Mucosa of rectum (tissue), 2 donors: Measurements from ENCODE around the gene KSR1.

ENCODE experiments used
- H3K27ac ChIP-seq, 2 donors: one replicate each; pipeline ENCODE4 v1.7.0; 2013; ENCODE audit warnings: inconsistent platforms in 2 of 2, low read depth in 2 of 2, low read length in 2 of 2
- H3K27me3 ChIP-seq, 2 donors: one replicate each; pipeline ENCODE4 v1.7.0; 2013; ENCODE audit warnings: low read length in 2 of 2; ENCODE audit not compliant: control insufficient read depth in 2 of 2, insufficient read depth in 2 of 2
- H3K36me3 ChIP-seq, 2 donors: one replicate each; pipeline ENCODE4 v1.7.0; 2013; ENCODE audit warnings: low read length in 2 of 2; ENCODE audit not compliant: control insufficient read depth in 2 of 2, insufficient read depth in 2 of 2
- H3K4me1 ChIP-seq, 2 donors: one replicate each; pipeline ENCODE4 v1.7.0; 2013; ENCODE audit warnings: low read length in 2 of 2, mild to moderate bottlenecking in 1 of 2; ENCODE audit not compliant: control insufficient read depth in 2 of 2, insufficient read depth in 2 of 2
- H3K4me3 ChIP-seq, 2 donors: one replicate each; pipeline ENCODE4 v1.7.0; 2013; ENCODE audit warnings: low read length in 2 of 2
- H3K9ac ChIP-seq, 2 donors: one replicate each; pipeline ENCODE4 v1.7.0; 2013; ENCODE audit warnings: low read length in 2 of 2, low read depth in 1 of 2, mild to moderate bottlenecking in 1 of 2
- H3K9me3 ChIP-seq, 2 donors: one replicate each; pipeline ENCODE4 v1.7.0; 2013; ENCODE audit warnings: low read length in 2 of 2; ENCODE audit not compliant: control insufficient read depth in 2 of 2
- donor health status: healthy.
- donor health status: Normal muscosa, but diverticular disease.

Gene KSR1

DNA sequence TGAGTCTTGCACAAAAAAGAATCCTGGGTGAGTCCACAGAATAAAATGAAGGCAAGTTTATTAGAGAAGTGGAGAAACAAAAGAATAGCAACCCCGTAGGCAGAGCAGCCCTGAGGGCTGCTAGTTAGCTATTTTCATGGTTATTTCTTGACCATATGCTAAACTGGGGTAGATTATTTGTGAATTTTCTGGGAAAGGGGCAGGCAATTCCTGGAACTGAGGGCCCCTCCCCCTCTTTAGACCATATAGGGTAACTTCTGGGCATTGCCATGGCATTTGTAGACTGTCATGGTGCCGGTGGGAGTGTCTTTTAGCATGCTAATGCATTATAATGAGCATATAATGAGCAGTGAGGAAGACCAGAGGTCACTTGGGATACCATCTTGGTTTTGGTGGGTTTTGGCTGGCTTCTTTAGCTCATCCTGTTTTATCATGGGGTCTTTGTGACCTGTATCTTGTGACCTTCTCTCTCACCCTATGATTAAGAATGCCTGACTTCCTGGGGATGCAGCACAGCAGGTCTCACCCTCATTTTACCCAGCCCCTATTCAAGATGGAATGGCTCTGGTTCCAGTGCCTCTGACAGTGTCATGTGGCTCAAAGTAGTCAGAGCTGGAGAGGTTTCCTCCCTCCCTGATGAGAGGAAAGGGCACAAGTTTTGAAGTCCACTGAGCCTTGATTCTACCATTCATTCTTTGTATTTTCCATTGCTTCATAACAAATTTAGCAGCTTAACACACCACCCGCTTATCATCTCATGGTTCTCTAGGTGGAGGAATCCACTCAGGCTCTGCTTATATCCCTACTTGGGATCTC, 119.1 kb downstream of the KSR1 start:
- Histone ChIP-seq H3K4me3 (no peak overlapping the region), H3K9ac (no peak overlapping the region), H3K4me1 (no peaks in the 10 kb centered on the region), H3K27me3 (no peaks in the 10 kb centered on the region), H3K9me3 (no peaks in the 10 kb centered on the region), H3K36me3 (no peaks in the 10 kb centered on the region), H3K27ac (no peak overlapping the region)

DNA sequence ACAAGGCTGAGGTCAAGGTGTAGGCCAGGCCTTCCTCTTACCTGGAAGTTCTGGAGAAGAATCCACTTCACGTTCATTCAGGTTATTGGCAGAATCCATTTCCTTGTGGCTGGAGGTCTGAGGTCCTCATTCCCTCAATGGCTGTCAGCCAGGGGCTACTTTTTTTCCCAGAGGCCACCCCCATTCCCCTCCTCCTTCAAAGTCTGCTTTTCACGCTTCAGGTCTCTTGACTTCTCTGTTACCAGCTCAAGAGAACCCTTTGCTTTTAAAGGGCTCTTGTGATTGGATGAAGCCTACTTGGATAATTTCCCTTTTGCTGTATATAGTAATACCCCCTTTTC, 119.6 kb downstream of the KSR1 start:
- Histone ChIP-seq H3K27ac (no peak overlapping the region), H3K4me1 (no peaks in the 10 kb centered on the region)

DNA sequence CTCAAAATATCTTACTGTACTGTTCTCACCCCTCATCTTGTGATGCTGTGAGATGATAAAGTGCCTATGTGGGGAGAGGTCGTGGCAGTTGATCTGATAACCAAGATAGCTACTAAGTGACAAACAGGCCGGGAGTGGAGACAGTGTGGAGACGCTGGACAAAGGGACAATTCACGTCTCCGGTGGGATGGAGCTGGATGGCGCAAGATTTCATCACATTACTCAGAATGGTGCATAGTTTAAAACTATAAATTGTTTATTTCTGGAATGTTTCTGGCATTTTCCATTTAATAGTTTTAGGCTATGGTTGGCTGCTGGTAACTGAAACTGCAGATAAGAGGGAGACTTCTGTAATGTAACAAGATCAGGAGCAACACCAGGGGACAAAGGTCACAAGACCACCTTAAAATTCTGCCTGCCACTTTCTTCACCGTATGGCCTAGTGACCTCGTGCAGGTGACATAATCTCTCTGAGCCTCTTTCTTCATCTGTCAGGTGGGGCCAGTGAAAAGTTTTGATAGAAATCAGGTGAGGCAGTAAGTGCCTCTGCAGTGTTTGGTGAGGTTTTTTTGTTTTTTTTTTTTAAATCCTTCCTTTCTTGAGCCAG, 120.3 kb downstream of the KSR1 start:
- Histone ChIP-seq H3K4me1 (no peaks in the 10 kb centered on the region), H3K36me3 (no peaks in the 10 kb centered on the region), H3K27me3 (no peaks in the 10 kb centered on the region), H3K4me3 (no peak overlapping the region), H3K9ac (no peak overlapping the region), H3K9me3 (no peaks in the 10 kb centered on the region), H3K27ac (no peak overlapping the region)

More for the DNA sequence above, 119.6 kb downstream of the KSR1 start:
- H3K4me3 ChIP-seq, result no peak overlapping the region
- H3K27me3 ChIP-seq, result no peaks in the 10 kb centered on the region
- H3K36me3 ChIP-seq, result no peaks in the 10 kb centered on the region
- H3K9me3 ChIP-seq, result no peaks in the 10 kb centered on the region
- H3K9ac ChIP-seq, result no peak overlapping the region

DNA sequence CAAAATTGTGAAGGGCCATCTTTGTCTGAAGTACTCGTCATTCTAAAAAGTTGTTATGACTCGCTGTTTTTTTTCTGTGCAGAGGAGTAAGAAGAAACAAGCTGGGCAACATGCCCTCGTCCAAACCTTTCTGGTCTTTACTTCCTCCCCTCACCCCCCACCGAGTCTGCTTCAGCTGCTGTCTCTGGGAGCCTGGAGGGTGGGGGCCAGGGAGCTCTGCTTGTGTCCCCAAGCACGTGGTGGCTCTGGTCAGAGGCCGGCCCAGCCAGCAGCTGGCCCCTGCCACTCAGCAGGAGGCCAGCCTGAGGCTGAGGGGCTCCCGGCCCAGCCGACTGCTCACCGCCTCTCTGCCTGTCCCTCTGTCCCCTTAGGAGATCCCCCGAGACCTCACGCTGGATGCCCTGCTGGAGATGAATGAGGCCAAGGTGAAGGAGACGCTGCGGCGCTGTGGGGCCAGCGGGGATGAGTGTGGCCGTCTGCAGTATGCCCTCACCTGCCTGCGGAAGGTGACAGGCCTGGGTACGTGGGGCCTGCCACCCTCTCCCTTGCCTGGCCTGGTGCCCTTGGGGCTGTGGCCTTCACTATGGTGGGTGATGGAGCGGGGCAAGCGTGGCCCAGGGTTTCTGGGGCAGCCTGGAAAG, 121.0 kb downstream of the KSR1 start:
- Histone ChIP-seq H3K27me3 (no peaks in the 10 kb centered on the region), H3K9me3 (no peaks in the 10 kb centered on the region), H3K36me3 (no peaks in the 10 kb centered on the region), H3K9ac (no peak overlapping the region), H3K4me3 (no peak overlapping the region), H3K4me1 (no peaks in the 10 kb centered on the region), H3K27ac (peak overlapping the region in 1 of 2 donors; percentile 23)

DNA sequence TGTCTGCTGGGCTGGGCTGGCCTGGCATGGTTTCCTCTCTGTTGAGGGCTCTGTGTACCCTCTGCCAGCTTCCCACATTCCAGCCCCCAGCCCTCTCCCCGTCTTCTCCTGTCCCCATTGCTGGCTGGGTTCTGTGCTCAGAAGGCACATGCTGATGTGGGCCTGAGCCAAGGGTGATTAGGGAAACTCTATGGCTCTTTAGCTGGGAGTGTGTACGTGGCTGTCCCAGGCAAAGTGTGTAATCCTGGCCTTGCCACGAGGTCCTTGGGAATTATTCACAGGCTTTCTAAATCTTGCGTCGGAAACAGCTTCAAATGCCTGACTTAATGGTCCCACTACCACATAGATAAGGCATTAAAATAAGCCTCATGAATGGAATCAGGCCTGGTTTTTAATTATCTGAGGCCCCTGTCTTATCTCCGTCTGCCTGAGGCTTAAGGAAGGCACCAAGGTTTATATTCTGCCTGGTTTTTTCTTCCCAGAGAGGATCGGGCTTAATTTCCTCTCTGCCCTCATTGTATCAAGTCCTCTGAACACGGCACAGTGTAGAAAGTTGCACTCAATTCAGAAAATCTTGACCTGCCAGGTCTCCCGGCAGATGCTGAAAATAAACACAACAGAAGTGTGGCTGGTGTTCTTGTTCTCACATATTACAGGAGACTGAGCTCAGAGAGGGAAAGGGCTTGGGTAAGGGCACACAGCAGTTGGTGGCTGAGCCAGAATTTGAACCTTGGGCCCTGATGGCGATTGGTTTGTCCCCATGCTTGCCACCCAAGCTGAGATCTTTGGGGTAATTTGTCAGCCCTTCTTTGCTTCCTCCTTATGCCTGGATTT, 121.9 kb downstream of the KSR1 start:
- Histone ChIP-seq H3K27me3 (no peaks in the 10 kb centered on the region), H3K9me3 (no peaks in the 10 kb centered on the region), H3K27ac (peak overlapping the region in 1 of 2 donors; percentile 23), H3K36me3 (no peaks in the 10 kb centered on the region), H3K4me1 (no peaks in the 10 kb centered on the region), H3K4me3 (no peak overlapping the region), H3K9ac (no peak overlapping the region)

DNA sequence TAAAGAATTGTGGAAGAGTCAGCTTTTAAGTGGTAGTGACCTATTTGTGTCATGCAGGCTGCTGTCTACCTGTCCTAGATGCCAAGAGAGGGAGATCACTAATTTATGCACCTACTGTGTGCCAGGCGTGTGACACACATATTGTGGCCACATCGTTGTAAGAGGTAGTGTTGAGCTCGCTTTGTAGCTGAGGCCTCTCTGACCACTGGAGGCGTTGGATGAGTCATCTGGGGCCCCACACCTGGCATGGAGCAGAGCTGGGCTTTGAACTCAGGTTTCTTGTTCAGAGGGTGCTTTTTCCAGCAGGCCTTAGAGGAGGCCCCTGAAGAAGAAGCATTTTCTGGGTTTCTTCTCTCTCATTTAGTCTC, 122.5 kb downstream of the KSR1 start:
- no peaks in the 10 kb centered on the region for H3K36me3 ChIP-seq
- H3K4me3 ChIP-seq, result no peak overlapping the region
- H3K27me3 ChIP-seq, result no peaks in the 10 kb centered on the region
- H3K4me1 ChIP-seq, result no peaks in the 10 kb centered on the region
- H3K9me3 ChIP-seq, result no peaks in the 10 kb centered on the region
- no peak overlapping the region for H3K27ac ChIP-seq
- no peak overlapping the region for H3K9ac ChIP-seq

DNA sequence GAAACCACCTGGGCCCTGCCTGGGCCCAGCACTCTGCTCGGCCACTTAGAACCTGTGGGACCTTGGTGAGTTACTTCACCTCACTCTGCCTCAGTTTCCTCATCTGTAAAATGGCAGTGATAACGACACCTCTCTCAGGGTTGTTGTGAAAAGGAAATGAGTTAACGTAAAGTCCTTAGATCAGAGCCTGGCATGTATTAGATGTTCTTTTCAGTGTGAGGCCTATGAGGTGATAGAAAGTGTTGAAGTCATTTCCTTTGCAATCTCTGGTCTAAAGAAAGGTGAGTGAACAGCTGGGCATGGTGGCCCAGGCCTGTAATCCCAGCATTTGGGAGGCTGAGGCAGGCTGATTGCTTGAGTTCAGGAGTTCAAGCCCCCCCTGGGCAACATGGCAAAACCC, 123.1 kb downstream of the KSR1 start:
- H3K4me1 ChIP-seq, result no peaks in the 10 kb centered on the region
- H3K27me3 ChIP-seq, result no peaks in the 10 kb centered on the region
- H3K9ac ChIP-seq, result no peak overlapping the region
- no peak overlapping the region for H3K4me3 ChIP-seq
- no peaks in the 10 kb centered on the region for H3K9me3 ChIP-seq
- no peak overlapping the region for H3K27ac ChIP-seq
- H3K36me3 ChIP-seq, result no peaks in the 10 kb centered on the region

DNA sequence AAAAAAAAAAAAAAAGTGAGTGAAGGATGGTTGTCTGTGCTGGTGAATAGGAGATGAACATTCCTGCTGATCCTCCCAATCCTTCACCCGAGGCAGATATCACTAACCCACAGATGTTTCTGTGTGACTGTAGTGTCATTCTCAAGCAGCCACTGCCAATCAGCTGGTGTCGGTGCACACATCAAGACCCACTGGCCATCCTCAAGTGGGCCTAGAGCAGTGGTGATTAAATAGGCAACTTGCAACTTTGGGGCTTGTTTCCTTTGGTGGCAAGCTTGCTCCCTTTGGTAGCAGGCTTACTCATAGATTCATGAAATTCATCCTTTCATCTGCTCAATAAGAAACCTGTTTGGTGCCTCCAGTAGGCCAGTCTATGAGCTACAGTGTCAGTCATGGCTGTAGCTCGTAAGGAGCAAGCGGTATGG, 123.7 kb downstream of the KSR1 start:
- H3K27me3 ChIP-seq, result no peaks in the 10 kb centered on the region
- H3K9me3 ChIP-seq, result no peaks in the 10 kb centered on the region
- no peak overlapping the region for H3K27ac ChIP-seq
- no peaks in the 10 kb centered on the region for H3K4me1 ChIP-seq
- H3K9ac ChIP-seq, result no peak overlapping the region
- H3K4me3 ChIP-seq, result no peak overlapping the region
- H3K36me3 ChIP-seq, result no peaks in the 10 kb centered on the region

DNA sequence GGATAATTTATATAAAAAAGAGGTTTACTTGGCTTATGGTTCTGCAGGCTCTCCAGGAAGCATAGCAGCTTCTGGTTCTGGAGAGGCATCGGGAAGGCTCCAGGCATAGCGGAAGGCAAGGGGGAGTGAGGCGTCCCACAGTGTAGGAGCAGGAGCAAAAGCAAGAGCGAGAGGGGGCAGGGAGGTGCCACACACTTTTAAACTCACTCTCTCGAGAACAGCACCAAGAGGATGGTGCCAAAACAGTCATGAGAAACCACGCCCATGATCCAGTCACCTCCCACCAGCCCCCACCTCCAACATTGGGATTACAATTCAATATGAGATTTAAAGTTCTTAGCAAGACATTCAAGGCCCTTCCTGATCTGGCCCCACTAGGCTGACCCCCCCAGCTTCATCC, 124.8 kb downstream of the KSR1 start:
- H3K4me1 ChIP-seq, result no peaks in the 10 kb centered on the region
- no peak overlapping the region for H3K4me3 ChIP-seq
- H3K9me3 ChIP-seq, result no peaks in the 10 kb centered on the region
- no peaks in the 10 kb centered on the region for H3K27me3 ChIP-seq
- H3K27ac ChIP-seq, result no peak overlapping the region
- no peak overlapping the region for H3K9ac ChIP-seq
- peaks cover 0 to 5% of the 10 kb centered on the region in 2 donors for H3K36me3 ChIP-seq

DNA sequence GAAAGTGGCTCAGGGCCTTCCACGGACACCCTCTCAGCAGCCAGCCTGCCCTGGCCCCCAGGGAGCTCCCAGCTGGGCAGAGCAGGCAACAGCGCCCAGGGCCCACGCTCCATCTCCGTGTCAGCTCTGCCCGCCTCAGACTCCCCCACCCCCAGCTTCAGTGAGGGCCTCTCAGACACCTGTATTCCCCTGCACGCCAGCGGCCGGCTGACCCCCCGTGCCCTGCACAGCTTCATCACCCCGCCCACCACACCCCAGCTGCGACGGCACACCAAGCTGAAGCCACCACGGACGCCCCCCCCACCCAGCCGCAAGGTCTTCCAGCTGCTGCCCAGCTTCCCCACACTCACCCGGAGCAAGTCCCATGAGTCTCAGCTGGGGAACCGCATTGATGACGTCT, 126.4 kb downstream of the KSR1 start:
- no peak overlapping the region for H3K27ac ChIP-seq
- H3K9me3 ChIP-seq, result no peaks in the 10 kb centered on the region
- peaks cover 0 to 8% of the 10 kb centered on the region in 2 donors for H3K36me3 ChIP-seq
- H3K9ac ChIP-seq, result no peak overlapping the region
- H3K4me1 ChIP-seq, result no peaks in the 10 kb centered on the region
- no peak overlapping the region for H3K4me3 ChIP-seq
- H3K27me3 ChIP-seq, result no peaks in the 10 kb centered on the region
